CD14-positive monocyte (primary cell): ENCODE results near the gene EIF3K. TPM values are rescaled to one million over a fixed set of nuclear protein-coding genes. Genes with fewer than 3 reads are reported as not detected.

Source experiments
- DNase-seq, 3 donors: peaks; one replicate each; pipeline ENCODE4 v3.0.0-alpha.2; 2011 to 2022
- H2AFZ ChIP-seq: 2 replicates; pipeline ENCODE4 v1.6.0; 2012; ENCODE audit warnings: mild to moderate bottlenecking, low read depth, low read length, inconsistent platforms; ENCODE audit not compliant: insufficient read depth, poor library complexity, severe bottlenecking
- H3K27ac ChIP-seq, 2 donors: 1 replicate in 1 of 2; 2 replicates in 1 of 2; pipeline ENCODE4 v1.5.1; 2012 to 2013; ENCODE audit warnings: low read length in 2 of 2, control low read depth in 1 of 2, inconsistent platforms in 1 of 2, low read depth in 1 of 2, mild to moderate bottlenecking in 1 of 2
- H3K27me3 ChIP-seq, 2 donors: one replicate each; pipeline versions ENCODE4 v1.6.0 to v1.6.1; 2011 to 2013; ENCODE audit warnings: low read length in 2 of 2; ENCODE audit not compliant: control insufficient read depth in 2 of 2, insufficient read depth in 2 of 2
- H3K36me3 ChIP-seq, 2 donors: replicated peaks in 1 of 2; 1 replicate in 1 of 2; 2 replicates in 1 of 2; pipeline versions ENCODE4 v1.5.1 to v1.6.1; 2012 to 2013; ENCODE audit warnings: low read length in 2 of 2, control low read depth in 1 of 2, inconsistent platforms in 1 of 2, mild to moderate bottlenecking in 1 of 2; ENCODE audit not compliant: insufficient read depth in 2 of 2, control insufficient read depth in 1 of 2
- H3K4me1 ChIP-seq, 2 donors: 1 replicate in 1 of 2; 2 replicates in 1 of 2; pipeline versions ENCODE4 v1.5.1 to v1.6.1; 2012 to 2013; ENCODE audit warnings: low read length in 2 of 2, control low read depth in 1 of 2, inconsistent platforms in 1 of 2, mild to moderate bottlenecking in 1 of 2, moderate library complexity in 1 of 2; ENCODE audit not compliant: insufficient read depth in 2 of 2, control insufficient read depth in 1 of 2
- H3K4me2 ChIP-seq: replicated peaks from 2 replicates; pipeline ENCODE3; 2012; ENCODE audit warnings: low read length, moderate library complexity, mild to moderate bottlenecking; ENCODE audit not compliant: poor library complexity, severe bottlenecking; ENCODE audit errors: extremely low read depth
- H3K4me3 ChIP-seq, 3 experiments: fragments of 200-600 bp in 1 of 3; sonication (generic) in 1 of 3; replicated peaks in 1 of 3; 1 replicate in 2 of 3; 2 replicates in 1 of 3; pipeline ENCODE4 v1.5.1; 2011 to 2013; ENCODE audit warnings: low read length in 3 of 3, mild to moderate bottlenecking in 3 of 3, control low read depth in 2 of 3, low read depth in 2 of 3, inconsistent platforms in 1 of 3, moderate library complexity in 1 of 3
- H3K79me2 ChIP-seq: 2 replicates; pipeline ENCODE4 v1.6.0; 2012; ENCODE audit warnings: mild to moderate bottlenecking, control low read depth, inconsistent platforms, low read length, moderate library complexity; ENCODE audit not compliant: insufficient read depth
- H3K9ac ChIP-seq: 2 replicates; pipeline ENCODE4 v1.6.0; 2017; ENCODE audit warnings: low read length, mild to moderate bottlenecking; ENCODE audit not compliant: insufficient read depth, poor library complexity, severe bottlenecking
- H3K9me3 ChIP-seq, 2 donors: replicated peaks in 1 of 2; 1 replicate in 1 of 2; 2 replicates in 1 of 2; pipeline versions ENCODE4 v1.5.1 to v1.6.1; 2012 to 2013; ENCODE audit warnings: low read length in 2 of 2, control low read depth in 1 of 2; ENCODE audit not compliant: control insufficient read depth in 1 of 2, insufficient read depth in 1 of 2
- H4K20me1 ChIP-seq: 2 replicates; pipeline ENCODE4 v1.6.0; 2012; ENCODE audit warnings: mild to moderate bottlenecking, low read length, control low read depth, moderate library complexity; ENCODE audit not compliant: insufficient read depth
- H3K27ac Mint-ChIP-seq, 7 donors: one replicate each; pipeline ENCODE4 v1.8.0; 2020; ENCODE audit warnings: mild to moderate bottlenecking in 7 of 7, mixed read lengths in 7 of 7, moderate library complexity in 6 of 7, inconsistent platforms in 2 of 7
- H3K27me3 Mint-ChIP-seq, 3 donors: one replicate each; pipeline ENCODE4 v1.8.0; 2021 to 2022; ENCODE audit warnings: low read depth in 3 of 3, mild to moderate bottlenecking in 3 of 3, mixed read lengths in 3 of 3, moderate library complexity in 3 of 3, inconsistent platforms in 1 of 3
- H3K36me3 Mint-ChIP-seq, 2 donors: one replicate each; pipeline ENCODE4 v1.8.0; 2020; ENCODE audit warnings: mixed read lengths in 2 of 2, inconsistent platforms in 1 of 2, mild to moderate bottlenecking in 1 of 2
- H3K4me1 Mint-ChIP-seq: one replicate; pipeline ENCODE4 v1.8.0; 2020; ENCODE audit warnings: mild to moderate bottlenecking, mixed read lengths
- H3K4me3 Mint-ChIP-seq, 2 donors: one replicate each; pipeline ENCODE4 v1.8.0; 2020; ENCODE audit warnings: mild to moderate bottlenecking in 2 of 2, mixed read lengths in 2 of 2, moderate library complexity in 1 of 2
- H3K9me3 Mint-ChIP-seq, 7 donors: one replicate each; pipeline ENCODE4 v1.8.0; 2020 to 2022; ENCODE audit warnings: mixed read lengths in 7 of 7, mild to moderate bottlenecking in 6 of 7, moderate library complexity in 6 of 7, inconsistent platforms in 2 of 7
- CTCF ChIP-seq: fragments of 200-600 bp; IDR thresholded peaks from one replicate; pipeline ENCODE4 v1.8.0; 2022; ENCODE audit warnings: antibody characterized with exemption, mild to moderate bottlenecking
- WGBS: methylation state at CpG from one replicate; pipeline ENCODE4 v1.1.5; 2013; ENCODE audit warnings: missing lambda C conversion rate; ENCODE audit not compliant: insufficient coverage; 5-methylcytosine and 5-hydroxymethylcytosine counted together
- intact Hi-C, 2 donors: fragments of 100-400 bp; cut with micrococcal nuclease; formaldehyde crosslinking; loops; one replicate each; pipeline versions ENCODE4 v1.15.0 to v1.15.1; 2023
- polyA plus RNA-seq, 3 donors: library from polyadenylated mRNA; depleted of rRNA in 1 of 3; unstranded in 2 of 3; stranded (reverse) in 1 of 3; fragments of 300-500 nt in 2 of 3; fragments of >200 nt in 1 of 3; fragmentation: Illumina TruSeq in 2 of 3; gene quantifications; 1 replicate in 2 of 3; 2 replicates in 1 of 3; pipeline ENCODE4 v1.2.3, GENCODE V29; 2012 to 2021

Gene EIF3K
- polyA plus RNA-seq, 3 donors, result 326 to 1,088 (median 381) TPM

- Mint-ChIP-seq H3K36me3 (peaks cover 34 to 50% of the 10 kb centered on the region in 2 donors), H3K4me1 (peaks cover 59% of the 10 kb centered on the region), H3K27ac (peak overlapping the region in 5 of 7 donors; percentile 8 to 79 (median 53)), H3K4me3 (no peak overlapping the region), H3K9me3 (no peaks in the 10 kb centered on the region), H3K27me3 (no peaks in the 10 kb centered on the region)
- Histone ChIP-seq H3K27me3 (no peaks in the 10 kb centered on the region), H4K20me1 (peaks cover 88% of the 10 kb centered on the region), H3K27ac (peak overlapping the region in 1 of 2 donors; percentile 43), H3K4me3 (no peak overlapping the region), H3K4me2 (no peak overlapping the region), H2AFZ (no peak overlapping the region), H3K9me3 (no peaks in the 10 kb centered on the region), H3K79me2 (peaks cover 100% of the 10 kb centered on the region), H3K9ac (no peak overlapping the region), H3K4me1 (peaks cover 37 to 58% of the 10 kb centered on the region in 2 donors), H3K36me3 (peaks cover 5 to 30% of the 10 kb centered on the region in 2 donors)
- no peak for DNase-seq
- intact Hi-C loops, result loop anchor here in 1 of 2 donors (5.0 kb wide), 1 partner anchor 34 kb away; no protein-coding TSS in a partner anchor
- TF ChIP-seq CTCF, result no peak
- WGBS, result 85% methylated on average over 8 of the region's 15 CpGs
Observed at GRCh38 chr19:38658462-38659306, 39.7 kb downstream of the EIF3K start.

GRCh38 chr19:38660724-38661123 is 41.7 kb downstream of the EIF3K start:
- Histone ChIP-seq H3K9ac (no peak overlapping the region), H3K27ac (peak overlapping the region in 1 of 2 donors; percentile 51)
- H3K27me3 Mint-ChIP-seq, result no peaks in the 10 kb centered on the region

More at GRCh38 chr19:38660724-38661123, 41.7 kb downstream of the EIF3K start:
- peaks cover 100% of the 10 kb centered on the region for H3K79me2 ChIP-seq
- 95% methylated on average over 9 of the region's 9 CpGs for WGBS
- H4K20me1 ChIP-seq, result peaks cover 98% of the 10 kb centered on the region
- Mint-ChIP-seq H3K4me1 (peaks cover 70% of the 10 kb centered on the region), H3K9me3 (no peaks in the 10 kb centered on the region), H3K36me3 (peaks cover 27 to 36% of the 10 kb centered on the region in 2 donors), H3K4me3 (no peak overlapping the region), H3K27ac (peak overlapping the region in 6 of 7 donors; percentile 9 to 80 (median 32))
- H3K4me2 ChIP-seq, result no peak overlapping the region
- H3K36me3 ChIP-seq, result peaks cover 0 to 19% of the 10 kb centered on the region in 2 donors
- intact Hi-C loops, result no loop called here
- no peak overlapping the region for H3K4me3 ChIP-seq
- DNase-seq, result no peak
- peaks cover 51 to 66% of the 10 kb centered on the region in 2 donors for H3K4me1 ChIP-seq
- H3K27me3 ChIP-seq, result no peaks in the 10 kb centered on the region
- no peak overlapping the region for H2AFZ ChIP-seq
- no peak for TF ChIP-seq CTCF
- no peaks in the 10 kb centered on the region for H3K9me3 ChIP-seq
